OCI-LY3 (cell line): ENCODE measurements around the gene HACE1.

Source experiments
- EZH2phosphoT487 ChIP-seq: fragments of 200-600 bp; shearing (Covaris generic); IDR thresholded peaks from 2 replicates; pipeline ENCODE4 v1.6.1; 2018; ENCODE audit warnings: antibody characterized with exemption, mixed run types, low read depth
- TF ChIP-seq, protein P1 (sequence below): fragments of 200-600, 300-600 bp; sonication (generic); IDR thresholded peaks from 2 replicates; pipeline ENCODE4 v1.5.1; 2014; ENCODE audit warnings: antibody characterized with exemption, low read length, low read depth

GRCh38 chr6:104887350-104887749, 27.6 kb upstream of the HACE1 start:
- TF ChIP-seq, protein P1, sequence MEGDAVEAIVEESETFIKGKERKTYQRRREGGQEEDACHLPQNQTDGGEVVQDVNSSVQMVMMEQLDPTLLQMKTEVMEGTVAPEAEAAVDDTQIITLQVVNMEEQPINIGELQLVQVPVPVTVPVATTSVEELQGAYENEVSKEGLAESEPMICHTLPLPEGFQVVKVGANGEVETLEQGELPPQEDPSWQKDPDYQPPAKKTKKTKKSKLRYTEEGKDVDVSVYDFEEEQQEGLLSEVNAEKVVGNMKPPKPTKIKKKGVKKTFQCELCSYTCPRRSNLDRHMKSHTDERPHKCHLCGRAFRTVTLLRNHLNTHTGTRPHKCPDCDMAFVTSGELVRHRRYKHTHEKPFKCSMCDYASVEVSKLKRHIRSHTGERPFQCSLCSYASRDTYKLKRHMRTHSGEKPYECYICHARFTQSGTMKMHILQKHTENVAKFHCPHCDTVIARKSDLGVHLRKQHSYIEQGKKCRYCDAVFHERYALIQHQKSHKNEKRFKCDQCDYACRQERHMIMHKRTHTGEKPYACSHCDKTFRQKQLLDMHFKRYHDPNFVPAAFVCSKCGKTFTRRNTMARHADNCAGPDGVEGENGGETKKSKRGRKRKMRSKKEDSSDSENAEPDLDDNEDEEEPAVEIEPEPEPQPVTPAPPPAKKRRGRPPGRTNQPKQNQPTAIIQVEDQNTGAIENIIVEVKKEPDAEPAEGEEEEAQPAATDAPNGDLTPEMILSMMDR, result no peak
- TF ChIP-seq EZH2phosphoT487, result no peak
